NB4 (cell line): ENCODE data around the gene DCAF6.

Experiments used
- DNase-seq: peaks from one replicate; pipeline ENCODE4 v3.0.0; 2010; ENCODE audit warnings: low read depth
- H3K4me3 ChIP-seq: one replicate; pipeline ENCODE4 v1.5.1; 2011; ENCODE audit warnings: mild to moderate bottlenecking, low read depth, low read length, moderate library complexity
- CTCF ChIP-seq: IDR thresholded peaks from one replicate; pipeline ENCODE4 v1.5.1; 2012; ENCODE audit warnings: low read depth, low read length
- MAX ChIP-seq: IDR thresholded peaks from 2 replicates; pipeline ENCODE4 v1.6.1; 2011; ENCODE audit warnings: low read depth, low read length
- MYC ChIP-seq: IDR thresholded peaks from 2 replicates; pipeline ENCODE4 v1.6.1; 2011; ENCODE audit warnings: low read depth, low read length
- POLR2A ChIP-seq: IDR thresholded peaks from 2 replicates; pipeline ENCODE4 v1.6.1; 2011; ENCODE audit warnings: mild to moderate bottlenecking; ENCODE audit not compliant: insufficient read length; ENCODE audit errors: extremely low read depth

DCAF6 gene

DNA sequence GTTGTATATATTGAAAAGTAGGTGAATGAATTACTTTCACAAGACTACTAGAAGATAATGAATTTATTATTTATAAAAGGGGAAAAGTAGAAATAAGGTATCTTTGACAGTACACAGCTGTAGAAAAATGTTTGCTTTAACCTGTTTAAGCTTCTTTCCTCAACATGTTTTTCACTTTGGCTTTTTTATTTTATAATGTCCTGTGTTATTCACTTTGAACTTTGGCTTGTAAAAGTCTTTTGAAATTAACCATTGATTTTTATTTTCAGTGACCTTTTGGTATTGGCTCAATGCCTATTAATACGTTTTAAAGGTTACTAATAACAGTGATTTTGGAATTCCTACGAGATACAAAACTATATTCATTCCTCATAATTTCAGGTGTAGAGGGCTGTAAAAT, 58.1 kb downstream of the DCAF6 start:
- H3K4me3 ChIP-seq = no peak overlapping the region
- no peak for TF ChIP-seq MAX
- TF ChIP-seq CTCF = no peak
- TF ChIP-seq MYC = no peak
- TF ChIP-seq POLR2A = no peak
- no peak for DNase-seq

GRCh38 chr1:167995038-167995437, 58.6 kb downstream of the DCAF6 start:
- no peak for DNase-seq
- TF ChIP-seq POLR2A (no peak), MAX (no peak), CTCF (no peak), MYC (no peak)
- H3K4me3 ChIP-seq = no peak overlapping the region

GRCh38 chr1:167996266-167996665, 59.8 kb downstream of the DCAF6 start:
- no peak for DNase-seq
- TF ChIP-seq MAX (no peak), POLR2A (no peak), CTCF (no peak), MYC (no peak)
- H3K4me3 ChIP-seq = no peak overlapping the region

GRCh38 chr1:167997037-167997575, 60.6 kb downstream of the DCAF6 start:
- no peak overlapping the region for H3K4me3 ChIP-seq
- no peak for TF ChIP-seq POLR2A
- TF ChIP-seq MAX = no peak
- no peak for TF ChIP-seq CTCF
- no peak for TF ChIP-seq MYC
- no peak for DNase-seq

DNA sequence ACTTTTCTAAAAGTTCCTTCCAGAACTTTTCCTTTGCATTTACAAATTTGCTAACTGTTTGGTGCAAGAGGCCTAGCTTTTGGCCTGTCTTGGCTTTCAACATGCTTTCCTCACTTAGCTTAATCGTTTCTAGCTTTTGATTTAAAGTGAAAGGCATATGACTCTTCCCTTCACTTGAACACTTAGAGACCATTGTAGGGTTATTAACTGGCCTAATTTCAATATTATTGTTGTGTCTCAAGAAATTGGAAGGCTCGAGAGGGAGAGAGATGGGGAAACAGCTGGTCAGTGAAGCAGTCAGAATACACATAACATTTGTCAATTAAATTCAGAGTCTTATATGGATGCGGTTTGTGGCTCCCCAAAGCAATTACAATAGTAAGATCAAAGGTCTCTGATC, 63.4 kb downstream of the DCAF6 start:
- TF ChIP-seq POLR2A (no peak), CTCF (no peak), MAX (no peak), MYC (no peak)
- DNase-seq = no peak
- no peak overlapping the region for H3K4me3 ChIP-seq
